22Rv1 (cell line): Measurements from ENCODE around the gene NT5DC1.

Source experiments
- CTCF ChIP-seq: fragments of 450-650 bp; IDR thresholded peaks from 2 replicates; pipeline ENCODE4 v1.5.1; 2017; ENCODE audit warnings: mild to moderate bottlenecking
- ZFX ChIP-seq: fragments of 450-650 bp; IDR thresholded peaks from 2 replicates; pipeline ENCODE4 v1.6.1; 2017; ENCODE audit warnings: antibody characterized with exemption, borderline replicate concordance

- TF ChIP-seq CTCF (no peak), ZFX (no peak)
Observed at GRCh38 chr6:116253188-116253504, 152.5 kb downstream of the NT5DC1 start.
